ENCODE results near the gene GRID1.
A peak's percentile ranks its signal among the peaks of the same experiment; 100 is the strongest.

Gene GRID1

DNA sequence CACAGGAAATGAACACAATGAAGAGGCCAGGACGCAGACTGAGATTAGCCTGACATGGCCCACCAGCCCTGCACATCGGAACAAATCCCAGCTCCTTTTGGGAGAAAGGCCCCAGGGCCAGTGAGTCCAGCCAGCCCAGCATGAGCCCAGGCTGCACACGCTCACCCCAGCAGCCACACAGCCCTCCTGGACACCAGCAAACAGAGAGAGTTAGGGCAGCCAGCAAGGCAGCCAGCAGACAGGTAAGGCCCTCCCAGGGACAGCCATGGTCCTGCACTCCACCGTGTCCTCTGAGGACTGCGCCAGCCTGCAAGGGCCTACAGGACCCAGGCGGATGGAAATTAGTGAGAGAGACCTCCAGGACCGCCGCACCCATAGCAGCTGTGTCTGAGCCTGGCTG is 8.1 kb upstream of the GRID1 start:
- Histone ChIP-seq H3K27me3 (replicated peaks; ENCODE audit: control insufficient read depth, insufficient read depth, low read length) (peaks cover 63% of the 10 kb centered on the region), H3K4me1 (ENCODE audit: control insufficient read depth, insufficient read depth, low read length) (peaks cover 3% of the 10 kb centered on the region), H3K9me3 (ENCODE audit: control insufficient read depth, low read length) (no peaks in the 10 kb centered on the region), H3K9ac (ENCODE audit: low read length) (no peak overlapping the region), H3K36me3 (ENCODE audit: control insufficient read depth, insufficient read depth, low read length, severe bottlenecking) (no peaks in the 10 kb centered on the region), H3K4me3 (ENCODE audit: low read length) (no peak overlapping the region)
- DNase-seq (ENCODE audit: low read depth), result no peak

DNA sequence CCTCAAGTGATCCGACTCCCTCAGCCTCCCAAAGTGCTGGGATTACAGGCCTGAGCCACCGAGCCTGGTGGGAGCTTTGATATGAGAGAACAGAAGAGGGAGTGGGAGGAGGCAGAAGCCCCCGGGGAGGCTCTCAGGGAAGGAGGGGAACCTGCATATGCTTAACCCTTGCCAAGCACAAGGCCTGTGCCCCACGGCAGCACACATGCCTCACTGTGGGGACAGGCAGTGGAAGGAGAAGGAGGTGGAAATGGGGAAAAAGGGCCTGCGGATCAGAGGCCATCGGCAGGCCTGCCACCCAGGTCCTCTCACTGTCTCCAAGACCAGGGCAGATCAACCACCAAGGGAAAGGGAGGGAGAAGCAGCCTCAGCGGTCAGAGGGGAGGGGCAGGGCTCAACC is 7.2 kb upstream of the GRID1 start:
- Histone ChIP-seq H3K9me3 (ENCODE audit: control insufficient read depth, low read length) (no peaks in the 10 kb centered on the region), H3K27me3 (replicated peaks; ENCODE audit: control insufficient read depth, insufficient read depth, low read length) (peaks cover 64% of the 10 kb centered on the region), H3K36me3 (ENCODE audit: control insufficient read depth, insufficient read depth, low read length, severe bottlenecking) (no peaks in the 10 kb centered on the region), H3K9ac (ENCODE audit: low read length) (no peak overlapping the region), H3K4me1 (ENCODE audit: control insufficient read depth, insufficient read depth, low read length) (peaks cover 3% of the 10 kb centered on the region), H3K4me3 (ENCODE audit: low read length) (no peak overlapping the region)
- DNase-seq (ENCODE audit: low read depth), result no peak

DNA sequence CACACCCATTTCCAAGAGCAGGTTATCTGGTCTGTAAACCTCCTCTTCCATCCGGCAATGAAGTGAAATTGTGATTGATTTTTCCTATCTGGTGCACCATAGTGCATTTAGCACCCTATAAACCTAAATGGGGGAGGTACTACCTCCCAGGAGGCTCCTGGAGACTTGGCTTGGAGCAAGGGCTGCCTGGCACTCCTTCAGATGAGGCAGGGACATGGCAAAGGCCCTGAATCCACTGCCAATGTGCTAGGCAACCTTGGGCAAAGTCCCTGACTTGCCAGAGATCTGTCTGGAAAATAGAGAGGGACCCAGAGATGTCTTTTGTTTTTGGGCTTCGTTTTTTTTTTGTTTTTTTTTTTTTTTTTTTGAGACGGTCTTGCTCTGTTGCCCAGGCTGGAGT is 6.7 kb upstream of the GRID1 start:
- Histone ChIP-seq H3K27me3 (replicated peaks; ENCODE audit: control insufficient read depth, insufficient read depth, low read length) (peaks cover 64% of the 10 kb centered on the region), H3K4me1 (ENCODE audit: control insufficient read depth, insufficient read depth, low read length) (peaks cover 3% of the 10 kb centered on the region), H3K9me3 (ENCODE audit: control insufficient read depth, low read length) (no peaks in the 10 kb centered on the region), H3K9ac (ENCODE audit: low read length) (no peak overlapping the region), H3K36me3 (ENCODE audit: control insufficient read depth, insufficient read depth, low read length, severe bottlenecking) (no peaks in the 10 kb centered on the region), H3K4me3 (ENCODE audit: low read length) (no peak overlapping the region)
- DNase-seq (ENCODE audit: low read depth), result no peak

DNA sequence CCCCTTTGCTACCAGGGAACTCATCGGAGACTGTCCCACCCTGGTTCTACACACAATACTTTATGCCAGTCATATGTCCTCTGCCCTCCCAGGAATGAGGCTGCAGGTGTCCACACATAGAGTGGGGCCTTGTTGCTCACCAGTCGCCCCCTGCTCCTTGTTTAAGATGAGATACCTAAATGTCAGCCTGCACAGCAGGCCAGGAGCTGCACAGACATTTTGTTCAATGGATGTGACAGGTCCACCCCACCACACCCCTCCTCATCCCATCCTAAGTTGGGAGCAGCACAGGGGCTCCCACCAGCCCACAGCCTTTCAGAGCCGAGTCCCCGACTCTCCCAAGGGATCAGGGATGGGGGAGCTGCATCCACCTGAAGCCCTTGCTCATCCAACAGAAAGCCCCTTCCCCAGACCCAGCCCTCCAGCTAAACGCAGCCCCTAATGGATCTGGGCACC is 6.2 kb upstream of the GRID1 start:
- no peak overlapping the region for H3K4me3 ChIP-seq (ENCODE audit: low read length)
- peaks cover 64% of the 10 kb centered on the region for H3K27me3 ChIP-seq (replicated peaks; ENCODE audit: control insufficient read depth, insufficient read depth, low read length)
- no peaks in the 10 kb centered on the region for H3K36me3 ChIP-seq (ENCODE audit: control insufficient read depth, insufficient read depth, low read length, severe bottlenecking)
- H3K9me3 ChIP-seq (ENCODE audit: control insufficient read depth, low read length), result no peaks in the 10 kb centered on the region
- H3K9ac ChIP-seq (ENCODE audit: low read length), result no peak overlapping the region
- no peak for DNase-seq (ENCODE audit: low read depth)
- H3K4me1 ChIP-seq (ENCODE audit: control insufficient read depth, insufficient read depth, low read length), result peaks cover 3% of the 10 kb centered on the region

DNA sequence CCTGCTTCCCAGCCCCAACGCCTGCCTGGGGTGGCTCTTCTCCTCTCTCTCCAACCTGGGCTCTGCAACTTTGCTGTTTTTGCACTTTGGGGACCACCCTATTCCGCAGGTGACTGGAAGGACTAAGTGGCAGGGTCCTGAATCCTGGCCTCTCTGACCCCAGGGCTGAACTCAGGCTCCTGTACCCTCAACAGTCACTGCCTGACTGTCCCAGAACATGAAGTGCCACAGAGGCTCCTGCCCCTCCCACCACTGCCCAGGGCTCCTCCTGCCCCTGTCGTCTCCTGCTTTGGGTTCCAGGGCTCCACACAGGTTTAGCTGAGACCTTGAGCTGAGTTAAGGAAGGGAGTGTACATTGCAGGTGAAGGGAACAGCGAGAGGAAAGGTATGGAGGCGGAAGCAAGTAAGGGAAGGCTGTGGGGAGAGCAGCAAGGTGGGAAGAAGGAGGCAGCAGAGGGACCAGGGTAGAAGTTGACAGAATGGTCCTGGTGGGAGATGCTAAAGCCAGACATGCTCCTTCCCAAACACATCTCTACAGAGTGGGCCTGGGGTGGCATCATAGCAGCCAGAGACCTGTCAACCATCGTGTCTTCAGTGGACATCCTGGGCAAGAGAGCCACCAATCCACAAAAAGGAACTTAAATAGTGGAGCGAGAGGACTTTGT is 5.7 kb upstream of the GRID1 start:
- no peak overlapping the region for H3K4me3 ChIP-seq (ENCODE audit: low read length)
- no peak for DNase-seq (ENCODE audit: low read depth)
- peaks cover 64% of the 10 kb centered on the region for H3K27me3 ChIP-seq (replicated peaks; ENCODE audit: control insufficient read depth, insufficient read depth, low read length)
- peaks cover 3% of the 10 kb centered on the region for H3K4me1 ChIP-seq (ENCODE audit: control insufficient read depth, insufficient read depth, low read length)
- no peak overlapping the region for H3K9ac ChIP-seq (ENCODE audit: low read length)
- no peaks in the 10 kb centered on the region for H3K9me3 ChIP-seq (ENCODE audit: control insufficient read depth, low read length)
- H3K36me3 ChIP-seq (ENCODE audit: control insufficient read depth, insufficient read depth, low read length, severe bottlenecking), result no peaks in the 10 kb centered on the region

DNA sequence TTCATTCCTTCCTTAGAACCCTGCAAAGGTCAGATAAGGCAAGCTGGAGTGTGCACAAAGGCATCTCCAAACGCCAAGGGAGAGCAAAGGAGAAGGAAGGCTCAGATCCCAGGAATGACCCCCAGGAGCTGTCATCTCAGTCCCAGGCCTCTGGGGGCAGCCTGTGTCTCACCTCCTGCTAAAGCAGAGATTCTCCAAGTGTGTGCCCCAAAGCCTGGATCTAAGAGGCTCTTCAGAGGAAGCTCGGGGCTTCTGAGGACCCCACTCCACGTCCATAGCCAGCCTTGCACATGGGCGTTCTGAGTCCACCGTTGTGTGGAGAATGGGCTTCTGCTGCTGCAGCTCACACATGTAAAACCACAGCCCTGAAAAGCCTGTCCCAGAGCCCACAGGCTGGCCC is 5.1 kb upstream of the GRID1 start:
- no peaks in the 10 kb centered on the region for H3K36me3 ChIP-seq (ENCODE audit: control insufficient read depth, insufficient read depth, low read length, severe bottlenecking)

DNA sequence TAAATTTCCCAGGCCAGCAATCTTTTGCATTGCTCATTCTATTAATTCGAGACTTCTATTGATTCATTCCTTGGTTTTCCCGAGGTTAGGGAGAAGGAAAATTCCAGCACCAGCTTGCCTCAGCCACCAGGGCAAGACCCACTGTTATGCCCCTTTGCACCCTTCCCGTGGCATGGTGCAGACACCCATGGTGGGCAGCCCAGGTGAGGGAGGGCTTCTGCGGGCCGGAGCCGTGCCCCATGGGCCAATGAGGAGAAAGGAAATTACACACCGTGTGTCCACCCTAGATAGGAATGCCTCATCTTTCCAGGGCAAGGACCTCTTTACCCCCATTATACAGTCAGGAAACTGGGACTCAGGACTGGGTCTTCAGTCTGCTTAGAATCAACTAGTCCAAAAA is 4.5 kb upstream of the GRID1 start:
- no peaks in the 10 kb centered on the region for H3K36me3 ChIP-seq (ENCODE audit: control insufficient read depth, insufficient read depth, low read length, severe bottlenecking)
- no peaks in the 10 kb centered on the region for H3K4me1 ChIP-seq (ENCODE audit: control insufficient read depth, insufficient read depth, low read length)
- H3K4me3 ChIP-seq (ENCODE audit: low read length), result no peak overlapping the region
- no peaks in the 10 kb centered on the region for H3K9me3 ChIP-seq (ENCODE audit: control insufficient read depth, low read length)
- peaks cover 55% of the 10 kb centered on the region for H3K27me3 ChIP-seq (replicated peaks; ENCODE audit: control insufficient read depth, insufficient read depth, low read length)
- DNase-seq (ENCODE audit: low read depth), result no peak
- no peak overlapping the region for H3K9ac ChIP-seq (ENCODE audit: low read length)

More for the DNA sequence above, 5.1 kb upstream of the GRID1 start:
- no peak for DNase-seq (ENCODE audit: low read depth)
- Histone ChIP-seq H3K9ac (ENCODE audit: low read length) (no peak overlapping the region), H3K4me3 (ENCODE audit: low read length) (no peak overlapping the region), H3K4me1 (ENCODE audit: control insufficient read depth, insufficient read depth, low read length) (no peaks in the 10 kb centered on the region), H3K9me3 (ENCODE audit: control insufficient read depth, low read length) (no peaks in the 10 kb centered on the region), H3K27me3 (replicated peaks; ENCODE audit: control insufficient read depth, insufficient read depth, low read length) (peaks cover 61% of the 10 kb centered on the region)

DNA sequence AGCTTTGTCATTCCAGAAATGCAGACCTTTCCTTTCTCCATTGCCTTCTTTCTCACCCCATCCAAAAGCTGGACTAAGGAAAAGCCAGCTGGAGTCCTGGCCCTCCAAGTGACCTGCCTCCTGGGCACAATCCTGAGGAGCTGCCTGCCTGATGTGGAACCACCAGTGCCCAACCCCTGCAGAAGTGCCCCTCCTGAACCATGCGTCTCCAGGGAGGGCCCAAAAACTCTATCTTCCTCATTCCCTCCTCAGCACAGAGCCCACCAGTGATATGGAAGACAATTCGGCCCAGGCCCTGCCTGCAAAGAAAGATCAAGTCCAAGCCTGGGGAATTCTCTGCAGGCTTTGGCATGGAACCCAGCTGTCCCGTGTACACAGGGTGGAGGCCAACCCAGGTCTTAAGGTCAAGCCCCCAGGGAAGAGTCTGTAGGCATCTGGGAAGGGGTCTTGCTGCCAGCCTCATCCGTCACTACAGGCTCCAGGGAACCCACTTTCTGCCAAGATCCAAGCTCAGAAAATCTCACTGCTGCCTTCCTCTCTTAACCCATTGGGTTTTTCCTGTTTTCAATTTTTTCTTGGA is 3.5 kb upstream of the GRID1 start:
- Histone ChIP-seq H3K27me3 (replicated peaks; ENCODE audit: control insufficient read depth, insufficient read depth, low read length) (peaks cover 54% of the 10 kb centered on the region), H3K9me3 (ENCODE audit: control insufficient read depth, low read length) (no peaks in the 10 kb centered on the region)
- DNase-seq (ENCODE audit: low read depth), result no peak

DNA sequence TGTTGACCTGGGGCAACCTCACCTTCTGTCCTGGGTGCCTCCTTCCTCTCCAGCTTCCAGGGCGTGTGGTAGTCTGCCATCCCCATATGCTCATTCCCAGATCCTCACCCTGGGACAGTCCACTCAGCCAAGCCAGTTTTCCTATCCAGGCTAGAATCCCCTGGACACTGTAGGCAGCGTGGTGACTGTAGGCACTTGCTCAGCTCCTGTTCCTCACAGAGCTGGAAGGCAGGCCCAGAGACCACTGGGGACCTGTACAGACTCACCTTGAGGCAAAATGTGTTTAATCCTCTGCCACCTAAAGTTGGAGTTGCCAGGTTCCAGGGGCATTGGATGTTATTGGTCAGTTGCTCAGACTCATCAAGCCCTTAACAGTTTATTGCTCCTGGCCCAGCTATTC is 2.4 kb upstream of the GRID1 start:
- H3K9ac ChIP-seq (ENCODE audit: low read length), result no peak overlapping the region
- no peaks in the 10 kb centered on the region for H3K4me1 ChIP-seq (ENCODE audit: control insufficient read depth, insufficient read depth, low read length)
- H3K27me3 ChIP-seq (replicated peaks; ENCODE audit: control insufficient read depth, insufficient read depth, low read length), result peaks cover 55% of the 10 kb centered on the region
- no peak overlapping the region for H3K4me3 ChIP-seq (ENCODE audit: low read length)
- DNase-seq (ENCODE audit: low read depth), result no peak
- no peaks in the 10 kb centered on the region for H3K36me3 ChIP-seq (ENCODE audit: control insufficient read depth, insufficient read depth, low read length, severe bottlenecking)
- no peaks in the 10 kb centered on the region for H3K9me3 ChIP-seq (ENCODE audit: control insufficient read depth, low read length)

More for the DNA sequence above, 3.5 kb upstream of the GRID1 start:
- H3K4me3 ChIP-seq (ENCODE audit: low read length), result no peak overlapping the region
- H3K36me3 ChIP-seq (ENCODE audit: control insufficient read depth, insufficient read depth, low read length, severe bottlenecking), result no peaks in the 10 kb centered on the region
- H3K4me1 ChIP-seq (ENCODE audit: control insufficient read depth, insufficient read depth, low read length), result no peaks in the 10 kb centered on the region
- no peak overlapping the region for H3K9ac ChIP-seq (ENCODE audit: low read length)

DNA sequence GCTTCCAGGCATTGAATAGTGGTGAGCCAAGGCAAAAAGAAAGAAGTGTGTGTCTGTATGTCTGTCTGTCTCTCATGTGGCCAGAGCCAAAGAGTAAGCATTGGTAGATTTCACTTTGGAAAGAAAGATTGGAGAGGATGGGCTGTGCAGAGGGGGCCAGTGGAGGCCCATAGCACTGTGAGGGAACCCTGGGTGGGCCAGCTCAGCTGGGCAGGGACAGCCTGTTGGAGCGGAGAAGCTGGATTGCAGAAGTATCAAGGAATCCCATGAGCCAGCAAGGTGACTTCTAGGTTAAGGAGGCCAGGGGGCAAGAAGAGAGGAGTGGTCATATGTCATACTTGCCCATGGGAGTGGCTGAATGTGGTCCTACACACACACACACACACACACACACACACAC is 1.5 kb upstream of the GRID1 start:
- Histone ChIP-seq H3K4me3 (ENCODE audit: low read length) (no peak overlapping the region), H3K27me3 (replicated peaks; ENCODE audit: control insufficient read depth, insufficient read depth, low read length) (peaks cover 58% of the 10 kb centered on the region)
- DNase-seq (ENCODE audit: low read depth), result no peak

DNA sequence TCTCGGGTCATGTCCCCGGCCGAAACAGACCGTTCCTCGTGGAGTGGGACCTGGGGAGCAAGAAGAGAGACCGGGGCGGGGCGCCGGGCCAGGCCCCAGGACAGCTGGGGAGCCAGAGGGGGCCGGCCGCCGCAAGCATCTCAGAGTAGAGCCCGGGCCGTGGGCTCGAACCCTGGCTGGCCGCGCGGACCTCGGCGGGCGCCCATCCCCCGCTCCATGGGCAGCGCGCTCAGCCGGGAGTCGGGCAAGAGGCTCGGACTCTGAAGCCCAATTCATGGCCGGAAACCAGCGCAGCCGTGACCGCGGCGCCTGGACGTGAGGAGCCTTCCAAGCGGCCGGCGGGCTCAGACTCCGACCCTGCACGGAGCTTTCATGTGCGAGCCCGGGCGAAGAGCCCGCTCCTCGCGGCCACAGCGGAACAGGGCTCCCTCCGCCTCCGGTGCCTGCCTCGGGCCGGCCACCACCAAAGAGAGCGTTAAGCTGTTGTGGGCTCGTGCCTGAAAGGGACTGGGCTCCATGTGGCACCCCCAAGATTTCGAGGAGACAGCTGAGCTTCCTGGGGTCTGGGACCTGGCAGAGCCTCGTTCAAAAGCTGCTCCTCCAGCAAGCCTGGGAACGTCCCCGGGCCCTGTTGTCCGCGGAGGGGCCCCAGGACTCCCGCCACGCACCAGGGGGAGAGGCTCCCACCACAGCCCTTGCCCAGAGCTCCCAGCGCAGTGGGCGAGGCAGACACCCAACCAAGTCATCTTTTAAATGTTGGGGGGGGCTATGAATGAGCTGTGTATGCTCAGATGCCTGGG is 757 bp upstream of the GRID1 start:
- DNase-seq (ENCODE audit: low read depth), result peak; percentile 49
- Histone ChIP-seq H3K27me3 (replicated peaks; ENCODE audit: control insufficient read depth, insufficient read depth, low read length) (peaks cover 55% of the 10 kb centered on the region), H3K9me3 (ENCODE audit: control insufficient read depth, low read length) (no peaks in the 10 kb centered on the region), H3K4me1 (ENCODE audit: control insufficient read depth, insufficient read depth, low read length) (no peaks in the 10 kb centered on the region), H3K36me3 (ENCODE audit: control insufficient read depth, insufficient read depth, low read length, severe bottlenecking) (no peaks in the 10 kb centered on the region), H3K9ac (ENCODE audit: low read length) (no peak overlapping the region), H3K4me3 (ENCODE audit: low read length) (no peak overlapping the region)

More for the DNA sequence above, 1.5 kb upstream of the GRID1 start:
- Histone ChIP-seq H3K4me1 (ENCODE audit: control insufficient read depth, insufficient read depth, low read length) (no peaks in the 10 kb centered on the region), H3K9ac (ENCODE audit: low read length) (no peak overlapping the region), H3K36me3 (ENCODE audit: control insufficient read depth, insufficient read depth, low read length, severe bottlenecking) (no peaks in the 10 kb centered on the region), H3K9me3 (ENCODE audit: control insufficient read depth, low read length) (no peaks in the 10 kb centered on the region)
